GM19463 (cell line): Measurements from ENCODE around the gene EHMT1.
"Not testable (repeated sequence)": the region's sequence is repeated elsewhere in the genome, so short reads cannot be mapped to it uniquely, and the experiment has no call there.

Experiments used
- ATAC-seq: cut with Tn5 transposase; IDR thresholded peaks from one replicate; pipeline ENCODE4 v1.9.1; 2021; ENCODE audit warnings: mild to moderate bottlenecking, moderate library complexity; ENCODE audit not compliant: unreplicated experiment

The EHMT1 gene

DNA sequence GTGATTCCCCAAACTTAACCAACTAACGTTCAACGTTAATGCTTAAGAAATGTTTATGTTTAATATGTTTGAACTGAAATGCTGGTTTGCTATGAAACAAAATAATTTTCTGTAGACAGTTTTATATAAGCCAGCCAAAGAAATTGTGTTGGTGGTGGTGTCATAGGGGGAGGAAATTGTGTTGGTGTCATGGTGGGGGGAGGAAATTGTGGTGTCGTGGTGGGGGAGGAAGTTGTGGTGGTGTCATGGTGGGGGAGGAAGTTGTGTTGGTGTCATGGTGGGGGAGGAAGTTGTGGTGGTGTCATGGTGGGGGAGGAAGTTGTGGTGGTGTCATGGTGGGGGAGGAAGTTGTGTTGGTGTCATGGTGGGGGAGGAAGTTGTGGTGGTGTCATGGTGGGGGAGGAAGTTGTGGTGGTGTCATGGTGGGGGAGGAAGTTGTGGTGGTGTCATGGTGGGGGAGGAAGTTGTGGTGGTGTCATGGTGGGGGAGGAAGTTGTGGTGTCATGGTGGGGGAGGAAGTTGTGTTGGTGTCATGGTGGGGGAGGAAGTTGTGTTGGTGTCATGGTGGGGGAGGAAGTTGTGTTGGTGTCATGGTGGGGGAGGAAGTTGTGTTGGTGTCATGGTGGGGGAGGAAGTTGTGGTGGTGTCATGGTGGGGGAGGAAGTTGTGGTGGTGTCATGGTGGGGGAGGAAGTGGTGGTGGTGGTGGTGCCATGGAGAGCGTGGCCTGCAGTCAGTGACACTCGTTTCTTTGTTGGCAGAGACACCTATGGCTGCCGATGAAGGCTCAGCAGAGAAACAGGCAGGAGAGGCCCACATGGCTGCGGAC lies 97.3 kb downstream of the EHMT1 start:
- not testable (repeated sequence) for ATAC-seq

DNA sequence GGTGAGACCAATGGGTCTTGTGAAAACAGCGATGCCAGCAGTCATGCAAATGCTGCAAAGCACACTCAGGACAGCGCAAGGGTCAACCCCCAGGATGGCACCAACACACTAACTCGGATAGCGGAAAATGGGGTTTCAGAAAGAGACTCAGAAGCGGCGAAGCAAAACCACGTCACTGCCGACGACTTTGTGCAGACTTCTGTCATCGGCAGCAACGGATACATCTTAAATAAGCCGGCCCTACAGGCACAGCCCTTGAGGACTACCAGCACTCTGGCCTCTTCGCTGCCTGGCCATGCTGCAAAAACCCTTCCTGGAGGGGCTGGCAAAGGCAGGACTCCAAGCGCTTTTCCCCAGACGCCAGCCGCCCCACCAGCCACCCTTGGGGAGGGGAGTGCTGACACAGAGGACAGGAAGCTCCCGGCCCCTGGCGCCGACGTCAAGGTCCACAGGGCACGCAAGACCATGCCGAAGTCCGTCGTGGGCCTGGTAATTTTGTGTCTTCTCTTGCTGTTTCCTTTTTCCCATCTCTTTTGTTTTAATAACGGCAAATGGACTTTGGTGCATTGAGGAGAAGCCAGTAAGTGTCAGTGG lies 98.0 kb downstream of the EHMT1 start:
- no peak for ATAC-seq

DNA sequence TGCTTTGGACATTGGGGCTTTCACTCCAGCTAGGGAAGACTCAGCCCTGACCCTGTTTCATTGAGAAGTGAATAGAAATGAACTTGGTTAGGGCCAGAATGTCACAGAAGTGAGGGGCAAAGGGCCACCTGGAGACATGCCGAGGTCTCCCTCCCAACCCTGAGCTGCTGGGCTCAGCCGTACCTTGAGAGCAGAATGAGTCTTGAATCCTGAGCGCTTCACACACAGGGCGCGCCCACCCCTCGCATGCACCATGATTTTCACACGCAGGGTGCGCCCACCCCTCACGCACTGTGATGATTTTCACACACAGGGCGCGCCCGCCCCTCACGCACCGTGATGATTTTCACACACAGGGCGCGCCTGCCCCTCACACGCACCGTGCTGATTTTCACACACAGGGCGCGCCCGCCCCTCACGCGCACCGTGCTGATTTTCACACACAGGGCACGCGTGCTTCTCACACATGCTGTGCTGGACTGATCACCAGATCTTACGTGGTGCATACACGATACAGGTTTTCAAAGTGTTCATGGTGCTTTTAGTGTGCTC lies 99.0 kb downstream of the EHMT1 start:
- ATAC-seq = no peak

DNA sequence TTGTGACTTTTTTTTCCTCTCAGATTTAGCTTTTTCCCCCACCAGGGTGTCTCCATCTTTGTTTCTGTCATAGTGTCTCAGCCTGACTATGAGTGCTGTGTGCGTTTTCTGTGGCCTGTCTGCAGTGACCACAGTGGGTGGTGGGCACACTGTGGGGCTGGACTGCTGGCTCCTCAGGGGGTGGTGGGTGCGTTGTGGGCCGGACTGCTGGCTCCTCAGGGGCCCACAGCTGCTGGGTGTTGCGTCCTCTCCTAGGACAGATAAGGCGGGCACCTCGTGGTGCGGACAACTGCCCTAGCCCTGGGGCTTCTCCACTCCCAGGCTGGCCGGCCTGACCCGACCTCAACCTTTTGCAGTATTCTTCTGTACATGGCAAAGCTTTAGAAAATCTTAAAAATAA lies 100.4 kb downstream of the EHMT1 start:
- ATAC-seq = no peak

DNA sequence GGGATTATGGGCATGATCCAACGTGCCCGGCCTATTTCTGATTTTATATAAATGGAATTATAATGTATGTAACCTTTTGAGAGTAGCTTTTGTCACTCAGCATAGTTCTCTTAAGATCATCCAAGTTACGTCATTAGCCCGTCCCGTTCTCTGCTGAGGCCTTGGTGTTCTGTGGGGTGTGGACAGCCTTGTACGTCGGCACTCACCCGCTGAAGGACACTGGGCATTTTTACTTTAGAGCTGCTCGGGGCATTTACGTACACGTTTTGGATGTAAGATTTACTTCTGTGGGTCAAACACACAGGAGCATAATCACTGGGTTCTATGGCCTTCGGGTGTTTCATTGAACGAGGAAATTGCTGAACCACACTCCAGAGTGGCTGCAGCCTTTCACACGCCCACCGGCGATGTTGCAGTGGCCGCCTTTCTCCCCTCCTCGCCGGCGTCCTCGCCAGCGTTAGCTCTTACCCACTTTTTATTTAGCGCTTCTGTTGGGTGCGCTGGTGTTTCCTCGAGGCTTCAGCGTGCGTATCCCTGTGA lies 101.8 kb downstream of the EHMT1 start:
- ATAC-seq = no peak

DNA sequence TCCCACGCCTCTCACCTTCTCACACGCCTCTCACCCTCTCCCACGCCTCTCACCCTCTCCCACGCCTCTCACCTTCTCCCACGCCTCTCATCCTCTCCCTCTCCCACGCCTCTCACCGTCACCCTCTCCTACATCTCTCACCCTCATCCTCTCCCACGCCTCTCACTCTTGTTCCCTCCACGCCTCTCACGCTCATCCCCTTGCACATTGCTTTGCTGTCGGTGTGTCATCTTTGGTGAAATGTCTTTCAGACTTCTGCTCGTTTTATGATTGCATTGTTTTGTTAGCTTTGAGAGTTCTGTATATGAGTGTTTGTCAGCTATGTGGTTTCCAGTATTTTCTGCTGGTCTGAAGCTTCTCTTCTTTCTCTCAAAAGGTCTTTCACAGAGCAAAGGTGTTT lies 102.7 kb downstream of the EHMT1 start:
- ATAC-seq = no peak

DNA sequence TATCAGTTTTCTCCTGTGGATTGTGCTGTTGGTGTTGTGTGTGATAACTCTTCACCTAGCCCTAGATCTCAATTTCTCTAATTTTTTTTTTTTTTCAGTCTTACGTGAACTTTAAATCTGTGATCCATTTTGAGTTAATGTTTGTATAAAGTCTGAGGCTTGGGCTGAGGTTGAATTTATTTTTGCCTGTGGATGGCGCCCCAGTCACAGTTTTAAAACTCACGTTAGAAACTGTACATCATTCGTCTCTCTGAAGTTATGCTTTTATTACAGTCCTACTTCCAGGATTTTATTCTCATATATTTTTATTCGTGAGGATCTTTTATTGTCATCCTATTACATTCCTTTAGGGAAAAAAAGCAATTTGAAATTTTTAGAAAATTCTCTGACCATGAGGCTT lies 103.1 kb downstream of the EHMT1 start:
- ATAC-seq = no peak

DNA sequence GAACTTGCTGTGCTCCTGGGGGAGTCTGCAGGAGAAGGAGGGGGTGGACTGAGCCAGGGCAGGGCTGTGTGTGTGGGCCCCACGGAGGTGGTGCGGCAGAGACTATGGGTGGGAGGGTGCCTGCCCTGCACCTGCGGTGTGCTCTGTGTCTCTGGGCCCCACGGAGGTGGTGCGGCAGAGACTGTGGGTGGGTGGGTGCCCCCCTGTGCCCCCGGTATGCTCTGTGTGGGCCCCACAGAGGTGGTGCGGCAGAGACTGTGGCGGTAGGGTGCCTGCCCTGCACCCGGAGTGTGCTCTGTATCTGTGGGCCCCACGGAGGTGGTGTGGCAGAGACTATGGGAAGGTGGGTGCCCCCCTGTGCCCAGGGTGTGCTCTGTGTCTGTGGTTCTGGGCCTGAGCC lies 103.7 kb downstream of the EHMT1 start:
- no peak for ATAC-seq

DNA sequence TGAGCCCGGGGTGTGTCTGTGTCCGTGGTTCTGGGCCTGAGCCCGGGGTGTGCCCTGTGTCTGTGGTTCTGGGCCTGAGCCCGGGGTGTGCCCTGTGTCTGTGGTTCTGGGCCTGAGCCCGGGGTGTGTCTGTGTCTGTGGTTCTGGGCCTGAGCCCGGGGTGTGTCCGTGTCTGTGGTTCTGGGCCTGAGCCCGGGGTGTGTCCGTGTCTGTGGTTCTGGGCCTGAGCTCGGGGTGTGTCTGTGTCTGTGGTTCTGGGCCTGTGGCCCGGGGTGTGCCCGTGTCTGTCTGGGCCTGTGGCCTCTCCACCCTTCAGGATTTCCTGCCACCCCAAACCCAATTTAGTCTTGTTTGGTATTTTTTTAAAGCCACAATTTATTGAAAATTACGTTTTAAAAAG lies 104.6 kb downstream of the EHMT1 start:
- not testable (repeated sequence) for ATAC-seq

DNA sequence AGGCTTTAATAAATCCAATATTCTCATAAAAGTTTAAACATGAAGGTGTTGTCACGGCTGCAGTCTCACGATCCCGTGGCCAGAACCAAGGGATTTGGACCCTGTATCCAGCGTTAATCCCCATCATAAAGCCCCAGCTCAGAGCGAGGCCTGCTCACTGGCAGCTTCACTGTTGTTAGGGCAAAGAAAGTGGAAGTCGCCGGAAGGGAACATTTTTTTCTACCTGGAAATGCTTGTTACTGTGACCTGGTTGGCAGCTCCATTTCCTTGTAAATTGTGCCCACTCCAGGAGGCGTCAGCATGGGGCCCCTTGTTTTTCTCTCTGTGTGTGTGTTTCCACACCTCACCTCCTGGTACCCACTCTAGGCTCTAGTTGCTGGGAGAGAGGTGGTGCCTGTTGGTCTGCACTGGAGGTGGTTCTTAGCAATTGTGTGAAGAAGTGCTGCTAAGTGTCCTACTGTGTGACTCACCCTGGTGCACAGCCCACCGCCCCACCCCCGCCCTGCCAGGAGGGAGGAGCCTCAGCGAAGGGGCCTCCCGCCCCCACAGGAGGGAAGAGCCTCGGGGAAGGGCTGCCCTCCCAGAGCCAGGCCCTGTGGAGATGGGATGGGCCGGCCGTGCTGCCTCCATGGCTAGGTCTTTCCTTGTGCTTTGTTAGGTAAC lies 105.1 kb downstream of the EHMT1 start:
- no peak for ATAC-seq

DNA sequence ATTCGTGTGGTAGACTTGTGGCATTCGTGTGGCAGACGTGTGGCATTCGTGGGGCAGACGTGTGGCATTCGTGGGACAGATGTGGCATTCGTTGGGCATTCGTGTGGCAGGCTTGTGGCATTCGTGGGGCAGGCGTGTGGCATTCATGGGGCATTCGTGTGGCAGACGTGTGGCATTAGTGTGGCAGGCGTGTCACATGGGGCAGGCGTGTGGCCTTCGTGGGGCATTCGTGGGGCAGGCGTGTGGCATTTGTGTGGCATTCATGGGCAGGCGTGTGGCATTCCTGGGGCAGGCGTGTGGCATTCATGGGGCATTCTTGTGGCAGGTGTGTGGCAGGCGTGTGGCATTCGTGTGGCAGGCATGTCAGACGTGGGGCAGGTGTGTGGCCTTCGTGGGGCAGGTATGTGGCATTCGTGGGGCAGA lies 106.0 kb downstream of the EHMT1 start:
- ATAC-seq = no peak

DNA sequence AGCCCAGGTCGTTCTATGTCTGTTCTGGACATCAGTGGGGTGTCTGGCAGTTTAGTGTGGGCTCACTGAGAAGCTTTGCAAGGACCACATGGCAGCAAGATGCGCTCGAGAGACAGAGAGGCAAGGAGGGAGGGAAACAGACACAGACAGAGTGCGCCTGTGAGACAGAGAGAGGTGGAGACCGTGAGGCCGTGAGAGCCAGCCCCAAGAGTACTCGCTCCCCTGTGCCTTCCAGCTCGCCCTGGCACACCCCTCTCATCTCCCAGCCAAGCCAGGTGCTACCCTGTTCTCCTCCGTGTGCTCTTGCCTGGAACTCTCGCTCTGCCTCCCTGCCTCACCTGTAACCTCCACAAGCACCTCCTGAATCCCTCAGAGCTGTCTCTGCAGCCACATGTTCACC lies 106.8 kb downstream of the EHMT1 start:
- no peak for ATAC-seq

DNA sequence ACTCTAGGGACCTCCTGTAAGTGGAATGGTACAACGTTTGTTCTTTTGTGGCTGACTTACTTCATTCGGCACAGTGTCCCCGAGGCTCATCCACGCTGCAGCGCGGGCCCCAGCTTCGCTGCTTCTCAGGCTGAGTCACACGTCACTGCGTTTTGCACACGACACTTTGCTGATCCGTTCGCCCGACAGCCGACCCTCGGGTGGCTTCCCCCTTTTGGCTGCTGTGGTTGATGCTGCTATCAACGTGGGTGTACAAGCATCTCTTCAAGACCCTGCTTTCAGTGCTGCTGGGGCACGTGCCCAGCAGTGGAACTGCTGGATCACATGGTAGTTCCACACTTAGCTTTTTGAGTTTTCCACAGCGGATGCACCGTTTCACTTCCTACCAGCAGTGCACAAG lies 107.5 kb downstream of the EHMT1 start:
- peak; percentile 60 for ATAC-seq

DNA sequence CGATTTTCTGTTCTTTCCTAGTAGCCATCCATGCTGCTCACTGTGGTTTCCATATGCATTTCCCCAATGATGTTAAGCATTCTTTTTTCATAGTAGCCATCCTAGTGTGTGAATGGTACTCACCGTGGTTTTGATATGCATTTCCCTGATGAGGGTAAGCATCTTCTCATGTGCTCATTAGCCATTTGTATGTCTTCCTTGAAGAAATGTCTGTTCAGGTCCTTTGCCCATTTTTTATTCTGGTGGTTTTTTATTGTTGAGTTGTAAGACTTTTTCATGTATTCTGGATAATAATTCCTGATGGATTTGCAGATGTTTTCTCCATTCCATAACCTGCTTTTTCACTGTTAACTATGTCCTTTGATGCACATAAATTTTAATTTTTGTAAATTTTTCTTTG lies 108.0 kb downstream of the EHMT1 start:
- ATAC-seq = no peak

DNA sequence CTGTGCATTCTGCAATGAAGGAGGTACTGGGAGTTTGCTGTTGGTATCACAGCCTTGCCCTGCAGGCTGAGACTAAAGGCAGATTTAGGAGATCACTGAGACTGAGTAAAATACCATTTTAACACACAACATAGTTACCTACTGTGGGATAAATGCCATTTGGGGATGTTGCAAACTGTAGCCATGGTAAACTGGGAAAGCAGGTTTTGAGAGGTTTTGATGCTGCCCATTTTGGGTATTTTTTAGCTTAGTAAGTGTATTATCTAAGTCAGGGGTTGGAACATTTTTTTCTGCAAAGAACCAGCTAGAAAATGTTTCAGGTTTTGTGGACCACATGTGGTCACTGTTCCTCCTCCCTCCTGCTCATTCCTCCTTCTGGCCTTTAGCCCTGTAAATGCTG lies 108.9 kb downstream of the EHMT1 start:
- ATAC-seq = no peak

DNA sequence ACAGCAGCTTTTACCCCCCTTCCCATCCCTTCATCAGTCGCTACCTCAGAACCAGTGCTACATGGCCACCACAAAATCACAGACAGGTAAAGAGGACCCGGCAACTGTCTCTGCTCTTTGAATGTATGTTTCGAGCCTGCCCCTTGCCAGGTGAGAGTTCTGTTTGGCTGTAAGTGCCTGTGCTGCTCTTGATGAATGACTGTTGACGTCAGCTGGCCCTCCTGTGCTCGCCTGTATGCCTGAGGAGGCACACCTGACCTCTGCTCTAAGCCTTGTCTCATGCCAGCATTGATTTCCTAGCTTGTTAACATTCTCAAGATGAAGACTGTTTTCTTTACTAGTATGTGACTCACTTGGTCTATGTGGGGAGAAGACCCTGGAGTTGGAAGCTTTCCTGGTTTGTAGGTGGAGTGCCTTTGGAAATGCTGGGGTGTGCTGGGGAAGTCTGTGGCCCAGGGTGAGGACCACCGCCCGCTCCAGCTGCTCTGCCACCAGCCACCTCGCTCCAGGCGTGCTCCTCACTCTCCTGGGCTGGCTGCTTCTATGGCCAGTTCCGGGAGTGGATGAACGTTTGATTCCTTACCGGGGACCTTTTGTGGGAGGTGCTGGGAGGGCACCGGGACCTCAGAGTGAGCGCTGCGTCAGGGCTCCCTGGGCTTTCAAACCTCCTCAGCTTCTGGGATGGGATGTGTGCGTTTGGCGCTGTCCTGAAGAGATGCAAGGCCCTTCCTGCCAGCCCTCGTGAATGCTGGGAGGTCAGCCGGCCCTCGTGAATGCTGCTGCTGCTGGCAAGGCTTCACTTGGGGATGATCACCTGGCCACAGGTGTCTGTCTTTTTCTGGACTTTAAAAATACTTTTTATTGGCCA lies 109.9 kb downstream of the EHMT1 start:
- no peak for ATAC-seq

DNA sequence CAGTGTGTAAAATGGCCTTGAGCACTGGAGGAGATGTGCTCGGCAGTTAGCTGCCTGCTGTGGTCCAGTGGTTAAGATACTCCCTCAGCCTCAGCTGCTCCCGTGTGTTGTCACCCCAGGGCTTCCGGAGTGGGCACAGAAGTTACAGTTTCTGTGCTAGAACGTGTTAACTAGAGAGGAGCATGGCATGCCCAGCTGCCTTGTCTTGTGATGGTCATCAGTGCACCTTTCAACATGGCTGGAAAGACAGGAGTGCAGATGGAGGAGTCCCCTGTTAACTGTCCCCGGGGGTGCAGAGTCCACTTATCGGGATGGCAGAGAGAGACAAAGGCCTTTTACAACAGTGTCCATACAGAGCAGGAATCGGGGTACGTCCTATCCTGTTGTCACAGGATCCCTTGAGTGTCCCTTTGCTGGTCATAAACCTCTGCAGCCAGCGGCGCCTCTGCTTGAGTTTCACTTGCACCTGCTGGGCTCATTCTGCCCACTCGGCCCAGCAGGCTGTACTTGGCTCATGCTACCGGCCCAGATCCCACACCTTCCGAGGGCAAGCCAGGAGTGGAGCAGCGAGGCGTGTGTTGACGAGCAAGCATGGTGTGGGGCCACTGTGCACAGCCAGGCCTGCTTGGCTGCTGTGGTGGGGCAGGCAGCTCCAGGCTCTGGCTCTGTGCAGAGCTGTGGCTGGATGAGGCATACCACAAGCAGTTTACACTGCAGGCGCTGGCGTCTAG lies 112.6 kb downstream of the EHMT1 start:
- no peak for ATAC-seq

DNA sequence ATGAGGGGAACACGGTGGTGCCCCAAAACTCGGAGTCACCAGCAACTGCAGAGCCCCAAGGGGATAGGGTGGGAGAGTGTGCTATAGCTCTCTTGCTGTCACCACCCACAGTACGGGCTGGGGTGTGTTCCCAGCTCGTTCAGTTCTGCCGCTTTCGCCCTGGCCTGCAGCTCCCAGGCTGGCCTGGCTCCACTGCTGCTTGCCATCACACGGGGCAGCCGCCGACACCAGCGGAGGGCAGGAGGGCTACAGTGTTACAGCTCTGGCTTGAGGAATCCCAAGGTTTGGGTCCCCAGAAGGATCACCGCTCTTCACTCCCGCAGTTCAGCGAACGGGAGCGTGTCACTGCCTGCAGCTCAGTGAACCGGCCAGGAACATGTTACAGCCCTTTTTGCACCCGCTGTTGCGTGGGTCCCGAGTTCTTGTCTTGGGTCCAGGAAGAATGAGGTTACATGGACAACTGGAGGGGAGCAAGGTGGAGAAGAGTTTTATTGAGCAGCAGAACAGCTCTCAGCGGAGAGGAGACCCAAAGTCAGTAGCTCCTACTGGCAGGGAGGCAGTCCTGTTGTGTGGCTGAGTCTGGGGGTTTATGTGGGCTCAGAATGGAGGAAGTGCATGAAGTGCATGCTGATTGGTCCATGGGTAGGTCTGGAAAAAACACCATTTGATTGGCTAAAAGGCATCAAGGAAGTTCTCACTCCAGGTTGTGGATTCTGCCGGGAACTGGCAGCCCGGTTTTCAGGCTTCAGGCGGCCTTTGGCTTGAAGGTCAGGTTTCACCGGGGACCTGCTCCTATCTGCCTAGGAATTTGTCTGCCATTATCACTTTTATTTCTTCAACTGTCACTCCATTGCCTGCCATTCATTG lies 113.4 kb downstream of the EHMT1 start:
- ATAC-seq = no peak

DNA sequence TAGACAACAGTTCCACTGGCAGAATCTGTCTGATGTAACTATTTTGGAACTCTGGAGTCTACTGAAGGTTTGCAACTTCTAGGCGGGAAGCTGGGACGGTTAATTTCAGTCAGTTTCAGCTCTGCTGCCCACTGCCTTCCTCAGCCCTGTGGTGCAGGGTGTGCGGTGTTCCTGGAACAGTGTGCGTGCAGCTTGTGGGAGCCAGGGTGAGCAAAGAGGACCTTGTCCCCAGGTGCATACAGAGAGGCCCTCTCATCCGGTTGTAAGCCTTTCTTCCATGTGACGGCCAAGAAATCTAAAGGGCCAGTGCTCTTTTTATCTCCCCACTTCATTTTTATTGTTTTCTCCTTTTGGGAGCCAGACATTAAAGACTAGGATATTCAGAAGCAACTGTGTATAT lies 114.6 kb downstream of the EHMT1 start:
- ATAC-seq = no peak
